ENCODE results near the gene WWC1.

GRCh38 chr5:168334280-168334679 is 42.8 kb downstream of the WWC1 start:
- TF ChIP-seq CTCF (IDR thresholded peaks at IDR 0.05) (no peak), POLR2A (IDR thresholded peaks at IDR 0.05) (no peak)
